ENCODE data around the gene IFITM2.
"Not testable (repeated sequence)": the region's sequence is repeated elsewhere in the genome, so short reads cannot be mapped to it uniquely, and the experiment has no call there.

The IFITM2 gene

GRCh38 chr11:327581-327923, 19.9 kb downstream of the IFITM2 start:
- DNase-seq = no peak

DNA sequence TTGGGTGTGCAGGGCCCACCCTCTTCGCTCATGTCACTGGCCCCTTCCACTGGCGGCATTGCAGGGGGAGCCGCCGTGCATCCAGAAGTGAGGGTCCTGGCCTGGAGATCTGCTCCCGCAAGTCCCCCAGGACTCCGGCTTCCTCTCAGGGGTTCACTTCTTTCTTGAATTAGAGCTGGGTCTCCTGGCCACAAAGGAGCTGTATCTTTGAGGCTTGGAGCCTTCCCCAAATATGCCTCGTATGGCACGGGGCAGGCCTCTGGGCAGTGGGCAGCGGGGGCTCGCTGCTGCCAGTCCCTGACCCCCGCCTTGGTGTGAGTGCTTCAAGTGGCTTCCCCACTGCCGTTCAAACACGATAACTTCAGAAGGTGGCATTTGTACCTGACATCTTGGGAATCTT, 20.4 kb downstream of the IFITM2 start:
- no peak for DNase-seq

- not testable (repeated sequence) for DNase-seq
These were observed 21.0 kb downstream of the IFITM2 start for GRCh38 chr11:328516-329100.

GRCh38 chr11:329886-330253, 22.3 kb downstream of the IFITM2 start:
- no peak for DNase-seq

DNA sequence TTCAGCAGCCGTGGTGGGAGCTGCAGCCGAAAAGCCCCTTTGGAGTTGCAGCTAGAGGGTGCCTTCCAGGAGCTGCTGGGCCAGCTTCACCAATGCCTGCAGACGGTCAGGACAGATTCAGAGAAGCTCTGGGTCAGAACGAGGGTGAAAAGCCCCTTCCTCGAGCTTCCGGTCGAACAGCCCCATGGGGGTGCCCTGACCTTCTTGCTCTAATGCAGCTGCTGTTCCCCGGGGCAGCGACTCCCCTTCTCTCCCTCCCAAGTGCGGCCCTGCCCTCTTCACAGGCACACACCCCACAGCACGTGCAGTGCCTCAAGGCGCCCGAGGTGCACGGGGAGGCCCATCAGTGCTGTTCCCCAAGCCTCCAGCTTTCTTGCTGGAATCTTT, 22.7 kb downstream of the IFITM2 start:
- no peak for DNase-seq

- DNase-seq = peak; percentile 55
These were observed 23.2 kb downstream of the IFITM2 start for GRCh38 chr11:330694-331357.

DNA sequence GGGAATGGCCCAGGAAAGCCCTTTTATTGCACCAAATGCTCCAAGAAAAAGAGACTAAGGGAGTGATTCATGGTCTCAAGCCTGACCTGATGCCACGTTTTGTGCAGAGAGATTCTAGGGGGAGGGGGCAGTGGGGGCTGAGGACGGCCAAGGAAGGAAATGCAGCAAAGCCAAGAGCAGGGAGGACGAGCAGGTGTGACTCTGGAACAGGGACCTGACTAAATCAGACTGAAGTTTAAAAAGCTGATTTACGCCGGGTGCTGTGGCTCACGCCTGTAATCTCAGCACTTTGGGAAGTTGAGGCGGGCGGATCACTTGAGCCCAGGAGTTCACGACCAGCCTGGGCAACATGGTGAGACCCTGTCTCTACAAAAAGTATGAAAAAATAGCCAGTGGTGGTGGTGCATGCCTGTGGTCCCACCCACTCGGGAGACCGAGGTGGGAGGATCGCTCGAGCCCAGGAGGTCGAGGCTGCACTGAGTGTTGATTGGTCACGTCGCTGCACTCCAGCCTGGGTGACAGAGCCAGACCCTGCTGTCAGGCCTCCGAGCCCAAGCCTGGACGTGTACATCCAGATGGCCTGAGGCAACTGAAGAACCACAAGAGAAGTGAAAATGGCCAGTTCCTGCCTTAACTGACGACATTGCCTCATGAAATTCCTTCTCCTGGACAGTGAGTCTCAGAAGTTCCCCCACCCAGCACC, 23.9 kb downstream of the IFITM2 start:
- no peak for DNase-seq

- DNase-seq = no peak
These were observed 25.2 kb downstream of the IFITM2 start for GRCh38 chr11:332651-333480.

DNA sequence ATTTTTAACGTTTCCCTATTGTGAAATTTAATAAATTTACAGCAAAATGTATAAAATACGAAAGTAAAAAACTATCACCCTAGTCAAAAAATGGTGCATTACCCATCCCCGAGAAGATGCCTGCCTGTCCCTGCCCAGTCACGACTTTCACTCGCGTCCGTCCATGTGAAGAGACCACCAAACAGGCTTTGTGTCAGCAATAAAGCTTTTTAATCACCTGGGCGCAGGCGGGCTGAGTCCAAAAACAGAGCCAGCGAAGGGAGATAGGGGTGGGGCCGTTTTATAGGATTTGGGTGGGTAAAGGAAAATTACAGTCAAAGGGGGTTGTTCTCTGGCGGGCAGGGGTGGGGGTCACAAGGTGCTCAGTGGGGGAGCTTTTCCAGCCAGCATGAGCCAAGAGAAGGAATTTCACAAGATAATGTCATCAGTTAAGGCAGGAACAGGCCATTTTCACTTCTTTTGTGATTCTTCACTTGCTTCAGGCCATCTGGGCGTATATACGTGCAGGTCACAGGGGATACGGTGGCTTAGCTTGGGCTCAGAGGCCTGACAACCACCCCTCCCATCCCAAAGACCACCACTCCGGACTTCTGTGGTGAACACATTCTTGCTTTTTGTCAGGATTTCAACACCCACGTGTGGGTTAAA, 26.1 kb downstream of the IFITM2 start:
- not testable (repeated sequence) for DNase-seq

DNA sequence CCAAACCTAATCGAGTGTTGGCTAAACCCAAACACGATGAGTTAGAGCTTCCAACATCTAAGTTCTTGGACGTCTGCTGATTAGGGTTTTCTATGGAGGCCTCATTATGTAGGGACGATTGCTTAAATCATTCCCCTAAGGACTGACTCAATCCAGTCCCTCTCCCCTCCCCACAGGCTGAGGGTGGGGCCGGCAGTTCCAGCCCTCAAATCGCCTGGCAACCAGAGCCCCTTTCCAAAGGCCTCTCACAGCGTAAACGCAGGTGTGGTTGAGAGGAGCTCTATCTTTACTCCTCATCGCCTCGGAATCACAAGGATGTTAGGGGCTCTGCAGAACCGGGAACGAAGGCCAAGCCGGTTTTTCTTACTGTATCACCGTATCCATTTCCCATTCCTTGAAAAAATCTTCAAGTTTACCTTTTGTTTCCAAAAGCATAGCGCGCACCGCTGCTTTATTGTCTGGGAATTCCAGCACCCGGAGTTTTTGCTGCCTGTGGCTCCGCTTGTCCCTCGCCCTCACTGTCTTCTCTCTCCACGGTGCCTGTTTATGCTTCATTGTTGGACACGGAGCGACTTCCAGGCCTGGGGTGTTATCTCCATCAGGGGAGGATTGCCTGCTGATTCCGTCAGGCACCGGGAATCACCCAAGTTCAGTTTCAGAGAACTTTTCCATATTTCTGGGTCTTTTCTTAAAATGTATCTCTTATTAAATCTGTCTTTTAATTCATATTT, 26.8 kb downstream of the IFITM2 start:
- no peak for DNase-seq

- DNase-seq = no peak
These were observed 28.4 kb downstream of the IFITM2 start for GRCh38 chr11:335779-336658.

- no peak for DNase-seq
These were observed 29.1 kb downstream of the IFITM2 start for GRCh38 chr11:336659-337198.

DNA sequence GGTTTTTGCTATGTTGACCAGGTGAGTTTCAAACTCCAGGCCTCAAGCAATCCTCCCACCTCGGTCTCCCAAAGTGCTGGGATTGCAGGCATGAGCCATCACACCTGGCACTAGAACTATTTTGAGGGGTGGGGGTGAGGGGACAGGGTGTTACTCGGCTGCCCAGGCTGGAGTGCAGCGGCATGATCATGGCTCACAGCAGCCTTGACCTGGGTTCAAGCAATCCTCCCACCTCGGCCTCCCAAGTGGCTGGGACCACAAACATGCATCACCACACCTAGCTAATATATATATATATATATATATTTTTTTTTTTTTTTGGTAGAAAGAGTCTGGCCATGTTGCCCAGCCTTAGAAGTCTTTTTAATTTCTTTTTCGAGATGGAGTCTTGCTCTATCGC, 30.1 kb downstream of the IFITM2 start:
- DNase-seq = no peak

GRCh38 chr11:339963-340362, 32.3 kb downstream of the IFITM2 start:
- DNase-seq = no peak

DNA sequence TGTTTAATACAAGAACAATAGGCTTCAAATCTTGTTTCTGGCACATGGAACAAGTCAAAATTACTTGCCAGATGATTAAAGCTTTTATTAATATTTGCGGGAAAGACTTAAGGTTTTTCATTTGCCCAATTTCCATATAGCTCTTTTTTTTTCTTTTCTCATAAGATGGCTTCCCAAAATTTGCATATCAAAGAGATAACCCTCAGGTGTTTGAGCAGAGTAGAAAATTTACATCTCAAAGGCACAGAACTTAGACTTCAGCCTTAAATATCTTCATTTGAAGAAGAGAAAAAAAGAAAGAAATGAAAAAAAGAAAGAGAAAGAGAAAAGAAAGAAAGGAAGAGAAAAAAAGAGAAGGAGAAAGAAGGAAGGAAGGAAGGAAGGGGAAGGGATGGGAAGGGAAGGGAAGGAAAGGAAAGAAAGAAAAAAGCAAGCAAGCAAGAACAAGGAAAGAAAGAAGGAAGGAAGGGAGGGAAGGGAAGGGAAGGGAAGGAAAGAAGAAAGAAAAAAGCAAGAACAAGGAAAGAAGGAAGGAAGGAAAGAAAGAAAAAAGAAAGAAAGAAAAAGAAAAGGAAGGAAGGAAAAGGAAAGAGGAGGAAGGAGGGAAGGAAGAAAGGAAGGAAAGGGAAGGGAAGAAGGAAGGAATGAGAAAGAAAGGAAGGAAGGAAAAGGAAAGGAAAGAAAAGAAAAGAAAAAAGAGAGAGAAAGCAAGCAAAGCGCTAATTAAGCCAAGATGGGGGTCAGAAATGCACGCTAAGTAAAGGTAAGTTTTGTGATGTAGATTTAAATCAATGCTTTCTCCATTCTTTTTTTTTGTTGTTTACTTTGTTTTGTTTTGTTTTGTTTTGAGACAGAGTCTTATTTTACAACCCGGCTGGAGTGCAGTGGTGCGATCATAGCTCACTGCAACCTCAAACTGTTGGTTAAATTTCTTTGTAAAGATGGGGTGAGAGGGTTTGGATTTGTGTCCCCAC, 33.2 kb downstream of the IFITM2 start:
- no peak for DNase-seq

DNA sequence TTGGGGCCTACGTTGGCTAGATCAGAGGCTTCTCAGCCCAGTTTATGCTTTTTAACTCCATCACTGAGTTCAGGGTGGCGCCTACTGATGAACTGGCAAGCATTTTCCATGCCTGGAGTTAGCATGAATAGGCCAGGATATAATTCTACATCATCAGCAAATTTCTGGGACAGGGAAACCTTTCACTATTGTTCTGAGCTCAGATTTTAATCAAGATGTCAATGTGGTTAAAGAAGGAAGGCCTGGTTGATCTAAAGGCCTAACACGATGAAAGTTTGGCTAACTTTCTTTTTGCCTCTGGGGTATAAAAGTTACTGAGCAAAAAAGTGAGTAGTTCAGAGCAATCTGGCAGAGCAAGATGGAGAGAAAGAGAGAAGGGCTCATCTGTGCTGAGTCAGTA, 34.7 kb downstream of the IFITM2 start:
- no peak for DNase-seq

DNA sequence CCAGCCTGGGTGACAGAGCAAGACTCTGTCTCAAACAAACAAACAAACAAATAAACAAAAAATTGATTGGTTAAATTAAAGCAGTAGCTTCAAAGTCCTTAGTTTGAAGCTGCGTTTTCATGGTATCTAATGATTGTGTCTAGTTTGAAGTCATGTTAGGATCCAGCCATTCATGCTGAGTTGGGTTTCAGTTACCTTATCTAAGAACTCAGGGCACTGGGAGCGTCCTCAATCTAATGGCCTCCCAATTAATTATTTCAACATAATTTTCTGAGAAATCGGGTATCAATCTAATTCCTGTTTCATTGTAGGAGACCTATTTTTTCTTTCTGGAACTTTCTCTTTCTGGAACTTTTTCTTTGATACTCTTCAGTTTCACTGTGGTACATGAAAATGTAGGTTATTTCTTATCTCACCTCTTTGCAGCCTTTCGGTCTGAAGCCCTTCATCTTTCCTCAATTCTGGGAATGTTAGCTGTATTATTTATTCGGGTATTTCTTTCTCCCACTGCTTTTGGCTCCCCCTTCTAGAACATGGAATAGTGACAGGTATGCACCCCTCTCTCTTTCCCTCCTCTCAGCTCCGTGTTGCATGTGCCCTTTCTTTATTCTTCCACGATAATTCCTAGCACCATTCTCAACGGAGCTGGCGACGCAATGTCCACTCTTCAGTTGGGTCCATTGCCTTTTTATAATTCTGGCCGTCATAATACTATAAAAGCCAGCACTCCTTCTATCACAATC, 37.4 kb downstream of the IFITM2 start:
- DNase-seq = no peak

- DNase-seq = no peak
These were observed 38.9 kb downstream of the IFITM2 start for GRCh38 chr11:346529-346928.
